HFFc6 (cell line): ENCODE data around the gene KRT77. TPM values are rescaled to one million over a fixed set of nuclear protein-coding genes. Genes with fewer than 3 reads are reported as not detected.

Experiments used
- DNase-seq: peaks from one replicate; pipeline ENCODE4 v3.0.0-alpha.2; 2018
- H3K27ac Mint-ChIP-seq: 2 replicates; pipeline ENCODE4 v1.8.0; 2020; ENCODE audit warnings: mild to moderate bottlenecking, mixed read lengths
- H3K27me3 Mint-ChIP-seq: 2 replicates; pipeline ENCODE4 v1.8.0; 2021; ENCODE audit warnings: mild to moderate bottlenecking, moderate library complexity, mixed read lengths; ENCODE audit not compliant: insufficient read depth
- H3K36me3 Mint-ChIP-seq: 2 replicates; pipeline ENCODE4 v1.8.0; 2021; ENCODE audit warnings: low read depth, mixed read lengths
- H3K4me1 Mint-ChIP-seq: 2 replicates; pipeline ENCODE4 v1.8.0; 2020; ENCODE audit warnings: low read depth, mixed read lengths
- H3K4me3 Mint-ChIP-seq: 2 replicates; pipeline ENCODE4 v1.8.0; 2020; ENCODE audit warnings: mild to moderate bottlenecking, moderate library complexity, mixed read lengths
- H3K9me3 Mint-ChIP-seq: 2 replicates; pipeline ENCODE4 v1.8.0; 2020; ENCODE audit warnings: mild to moderate bottlenecking, mixed read lengths
- total RNA-seq, 6 experiments: library from RNA; stranded (reverse); fragmentation: NEBNext Ultra II Directional; extraction: Animal tissue kit (Norgen Biotek cat#: 25700); gene quantifications; 2 replicates in 1 of 6; 3 replicates in 5 of 6; pipeline ENCODE4 v1.2.3, GENCODE V29; 2021
- TF ChIP-seq, protein P1 (sequence below): fragments of 200-600 bp; sonication (generic); IDR thresholded peaks from 2 replicates; pipeline ENCODE4 v1.5.0; 2021; ENCODE audit warnings: antibody characterized with exemption, mild to moderate bottlenecking

The KRT77 gene
- total RNA-seq, 6 experiments from 2014 or later: not detected

DNA sequence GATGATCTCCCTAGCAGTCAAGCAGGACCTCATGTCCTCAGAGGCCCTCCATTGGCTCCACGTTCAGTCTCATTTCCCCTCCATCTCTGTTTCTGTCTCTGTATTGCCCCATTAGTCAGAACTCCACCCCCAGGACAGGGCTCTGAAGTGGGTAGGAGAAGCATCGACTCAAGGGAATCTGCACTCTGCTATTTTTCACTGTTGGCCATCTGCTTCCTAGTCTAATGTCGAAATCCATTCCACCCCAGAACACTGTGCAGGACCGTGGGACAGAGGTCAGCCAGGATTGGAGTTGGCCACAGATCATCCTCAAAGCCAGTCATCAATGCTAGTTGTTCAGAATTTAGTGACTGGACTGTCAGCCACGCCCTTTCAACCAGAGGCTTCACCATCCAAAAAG is 10.1 kb downstream of the KRT77 start:
- Mint-ChIP-seq H3K4me1 (no peaks in the 10 kb centered on the region), H3K9me3 (no peaks in the 10 kb centered on the region), H3K4me3 (no peak overlapping the region), H3K27ac (no peak overlapping the region), H3K27me3 (peaks cover 58% of the 10 kb centered on the region), H3K36me3 (no peaks in the 10 kb centered on the region)
- DNase-seq: no peak
- TF ChIP-seq, protein P1, sequence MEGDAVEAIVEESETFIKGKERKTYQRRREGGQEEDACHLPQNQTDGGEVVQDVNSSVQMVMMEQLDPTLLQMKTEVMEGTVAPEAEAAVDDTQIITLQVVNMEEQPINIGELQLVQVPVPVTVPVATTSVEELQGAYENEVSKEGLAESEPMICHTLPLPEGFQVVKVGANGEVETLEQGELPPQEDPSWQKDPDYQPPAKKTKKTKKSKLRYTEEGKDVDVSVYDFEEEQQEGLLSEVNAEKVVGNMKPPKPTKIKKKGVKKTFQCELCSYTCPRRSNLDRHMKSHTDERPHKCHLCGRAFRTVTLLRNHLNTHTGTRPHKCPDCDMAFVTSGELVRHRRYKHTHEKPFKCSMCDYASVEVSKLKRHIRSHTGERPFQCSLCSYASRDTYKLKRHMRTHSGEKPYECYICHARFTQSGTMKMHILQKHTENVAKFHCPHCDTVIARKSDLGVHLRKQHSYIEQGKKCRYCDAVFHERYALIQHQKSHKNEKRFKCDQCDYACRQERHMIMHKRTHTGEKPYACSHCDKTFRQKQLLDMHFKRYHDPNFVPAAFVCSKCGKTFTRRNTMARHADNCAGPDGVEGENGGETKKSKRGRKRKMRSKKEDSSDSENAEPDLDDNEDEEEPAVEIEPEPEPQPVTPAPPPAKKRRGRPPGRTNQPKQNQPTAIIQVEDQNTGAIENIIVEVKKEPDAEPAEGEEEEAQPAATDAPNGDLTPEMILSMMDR: no peak

- Mint-ChIP-seq H3K27me3 (peaks cover 56% of the 10 kb centered on the region), H3K4me3 (no peak overlapping the region), H3K4me1 (no peaks in the 10 kb centered on the region), H3K27ac (no peak overlapping the region), H3K9me3 (no peaks in the 10 kb centered on the region), H3K36me3 (no peaks in the 10 kb centered on the region)
- DNase-seq: no peak
- TF ChIP-seq, protein P1: no peak
These were observed 11.1 kb downstream of the KRT77 start for GRCh38 chr12:52692254-52692653.

- DNase-seq: no peak
- Mint-ChIP-seq H3K27ac (no peak overlapping the region), H3K9me3 (no peaks in the 10 kb centered on the region), H3K4me3 (no peak overlapping the region), H3K4me1 (no peaks in the 10 kb centered on the region), H3K27me3 (peaks cover 60% of the 10 kb centered on the region), H3K36me3 (no peaks in the 10 kb centered on the region)
- TF ChIP-seq, protein P1: no peak
These were observed 11.5 kb downstream of the KRT77 start for GRCh38 chr12:52691841-52692150.

DNA sequence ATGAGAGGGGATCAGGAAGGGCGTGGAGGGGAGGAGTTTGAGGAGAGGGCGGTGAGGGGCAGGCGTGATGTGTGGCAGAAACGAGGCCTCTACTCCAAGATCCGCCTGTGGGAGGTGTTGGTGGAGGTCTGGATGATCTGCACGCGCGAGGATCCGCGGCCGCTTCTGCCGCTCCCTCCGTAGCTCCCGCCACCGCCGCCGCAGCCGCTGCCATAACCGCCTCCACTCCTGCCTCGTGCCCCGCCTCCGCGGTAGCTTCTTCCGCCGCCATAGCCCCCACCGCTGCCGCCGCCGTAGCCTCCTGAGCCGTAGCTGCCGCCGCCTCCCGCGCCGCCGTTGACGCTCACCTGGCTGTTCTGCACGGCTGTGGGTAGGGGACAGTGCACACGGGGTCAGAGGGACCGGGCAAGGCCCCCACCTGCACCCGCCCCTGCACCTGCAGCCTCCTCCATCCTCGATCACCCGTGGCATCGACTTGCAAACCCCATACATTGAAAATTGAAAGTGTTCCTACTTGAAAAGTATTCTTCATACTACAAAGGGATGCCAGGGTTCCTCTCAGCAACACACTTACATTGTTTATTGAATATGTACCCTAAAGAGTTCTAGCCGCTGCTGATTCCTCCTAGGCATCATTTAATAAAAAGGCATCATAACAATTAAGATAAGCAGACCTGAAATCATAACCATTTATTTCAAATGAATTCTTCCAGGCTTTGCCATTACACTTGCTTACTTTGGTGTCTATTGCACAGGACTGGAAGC is 12.1 kb downstream of the KRT77 start:
- Mint-ChIP-seq H3K4me1 (no peaks in the 10 kb centered on the region), H3K27ac (no peak overlapping the region), H3K4me3 (no peak overlapping the region), H3K36me3 (no peaks in the 10 kb centered on the region), H3K9me3 (no peaks in the 10 kb centered on the region), H3K27me3 (peaks cover 65% of the 10 kb centered on the region)
- no peak for DNase-seq
- TF ChIP-seq, protein P1: no peak

GRCh38 chr12:52690351-52691075 is 12.8 kb downstream of the KRT77 start:
- no peak overlapping the region for H3K4me3 Mint-ChIP-seq
- H3K27me3 Mint-ChIP-seq: peaks cover 61% of the 10 kb centered on the region
- no peak overlapping the region for H3K27ac Mint-ChIP-seq
- no peaks in the 10 kb centered on the region for H3K9me3 Mint-ChIP-seq
- DNase-seq: no peak
- H3K36me3 Mint-ChIP-seq: no peaks in the 10 kb centered on the region
- TF ChIP-seq, protein P1: no peak
- no peaks in the 10 kb centered on the region for H3K4me1 Mint-ChIP-seq
